Stimulated activated CD4-positive, alpha-beta T cell treated with anti-CD3 and anti-CD28 coated beads, Interleukin-1b, Interleukin-23, amount 100 ng/mL, for 48 hours (primary cell): ENCODE results near the gene SRC.

Experiments
- DNase-seq: peaks from one replicate; pipeline ENCODE4 v3.0.0-alpha.2; 2020

The SRC gene

DNA sequence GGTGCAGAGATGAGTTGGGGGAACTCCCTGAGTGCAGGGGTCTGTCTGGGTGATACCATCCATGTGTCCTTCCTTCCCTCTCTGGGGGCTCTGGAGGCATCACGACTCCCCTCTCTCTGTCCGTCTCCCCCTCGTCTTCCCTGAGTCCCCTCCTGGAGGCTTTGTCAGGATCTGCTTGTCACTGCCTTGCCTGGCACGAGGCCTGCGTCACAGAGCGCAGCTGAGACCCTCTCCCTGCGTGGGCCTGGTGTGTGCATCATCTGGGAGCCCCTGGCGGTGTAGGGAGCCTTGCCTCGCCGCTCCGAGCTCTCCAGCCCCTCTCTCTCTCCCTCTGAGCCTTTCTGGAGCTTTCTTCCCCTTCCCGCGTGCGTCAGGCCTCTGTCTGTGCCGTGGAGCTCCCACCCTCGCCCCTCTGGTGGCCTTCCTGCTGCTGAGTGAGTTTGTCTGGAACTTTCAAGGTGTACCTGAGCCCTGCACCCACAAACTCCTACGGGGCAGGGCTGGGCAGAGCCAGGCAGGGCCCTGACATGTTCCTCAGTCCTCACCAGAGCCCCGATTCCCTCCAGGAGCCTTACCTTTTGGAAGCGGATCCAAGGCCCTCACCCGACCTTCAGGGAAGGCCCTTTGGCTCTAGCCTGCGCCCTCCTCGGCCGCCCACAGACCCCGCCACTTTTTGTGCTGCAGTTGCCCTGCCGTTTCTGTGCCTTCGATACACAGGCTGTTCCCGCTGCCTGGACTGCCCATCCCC is 70.3 kb downstream of the SRC start:
- DNase-seq = no peak

DNA sequence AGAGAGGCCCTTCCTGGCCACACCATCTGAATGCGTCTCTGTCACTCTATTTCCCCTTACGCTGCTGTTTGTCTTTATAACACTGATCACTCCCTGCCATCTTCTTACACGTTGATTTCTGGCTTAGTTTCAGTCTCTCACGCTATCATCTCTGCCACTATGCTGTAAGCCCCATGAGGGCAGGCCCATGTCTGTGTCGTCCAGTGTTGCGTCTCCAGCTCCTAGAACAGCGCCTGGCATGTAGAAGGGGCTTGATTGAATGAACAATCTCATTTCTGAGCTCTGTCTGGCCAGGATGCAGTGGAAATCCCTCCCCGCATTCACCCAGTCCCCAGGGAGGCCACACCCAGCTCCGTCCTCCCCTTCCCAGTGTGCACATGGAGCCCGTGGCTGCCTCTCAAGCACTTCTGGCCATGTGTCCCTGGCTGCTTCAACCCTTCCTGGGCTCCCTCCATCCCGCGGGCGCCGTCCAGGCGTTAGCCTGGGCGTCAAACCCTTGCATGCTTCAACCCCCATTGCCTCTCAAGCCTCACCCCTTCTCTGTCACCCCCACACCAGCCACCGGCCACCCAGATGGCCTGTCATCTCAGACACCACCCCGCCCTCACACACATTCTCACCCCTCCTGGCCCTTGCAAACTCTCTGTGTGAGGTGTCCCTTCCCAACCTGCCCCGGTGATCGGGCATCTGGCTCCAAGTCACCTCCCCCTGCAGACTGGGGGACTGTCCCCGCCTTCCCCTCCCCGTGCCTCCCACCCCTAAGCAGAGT is 71.1 kb downstream of the SRC start:
- DNase-seq = no peak

DNA sequence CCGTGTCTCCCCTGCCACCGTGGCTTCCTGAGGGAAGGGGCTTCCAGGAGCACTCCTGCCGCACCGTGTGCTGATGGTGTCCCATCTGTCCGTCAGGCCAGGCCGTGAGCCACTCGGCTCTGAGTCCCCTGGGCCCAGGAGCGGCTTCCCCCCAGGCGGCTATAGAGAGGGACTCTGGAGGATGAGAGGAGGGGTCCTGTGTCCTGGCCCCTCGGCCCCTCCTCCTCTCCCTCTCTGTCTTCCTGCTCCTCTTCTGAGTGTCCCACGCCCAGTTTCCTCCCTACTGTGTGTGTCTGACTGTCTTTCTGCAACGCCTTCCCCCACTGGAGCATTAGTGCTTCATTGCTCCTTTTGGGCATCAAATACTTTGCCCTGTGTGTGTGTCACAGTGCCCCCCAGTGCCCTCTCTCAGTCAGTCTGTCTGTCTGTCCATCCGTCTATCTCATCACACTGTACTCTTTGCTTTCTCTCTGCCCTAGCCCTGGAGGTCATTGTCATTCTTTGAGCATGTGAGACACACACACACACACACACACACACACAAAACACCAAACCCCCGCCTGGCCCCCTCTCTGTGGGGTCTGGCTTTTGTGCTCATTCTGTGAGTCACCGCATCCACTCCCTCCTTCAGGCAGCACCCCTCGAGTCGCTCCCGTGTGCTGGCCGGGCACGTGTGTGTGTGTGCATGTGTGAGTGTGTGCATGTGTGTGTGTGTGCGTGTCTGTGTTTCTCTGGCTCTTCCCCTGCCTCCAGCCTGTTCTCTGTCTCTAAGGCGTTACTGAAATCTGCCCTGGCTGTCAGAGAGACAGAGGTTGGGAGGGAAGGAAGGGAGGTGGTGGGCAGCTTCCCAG is 71.9 kb downstream of the SRC start:
- DNase-seq = no peak

DNA sequence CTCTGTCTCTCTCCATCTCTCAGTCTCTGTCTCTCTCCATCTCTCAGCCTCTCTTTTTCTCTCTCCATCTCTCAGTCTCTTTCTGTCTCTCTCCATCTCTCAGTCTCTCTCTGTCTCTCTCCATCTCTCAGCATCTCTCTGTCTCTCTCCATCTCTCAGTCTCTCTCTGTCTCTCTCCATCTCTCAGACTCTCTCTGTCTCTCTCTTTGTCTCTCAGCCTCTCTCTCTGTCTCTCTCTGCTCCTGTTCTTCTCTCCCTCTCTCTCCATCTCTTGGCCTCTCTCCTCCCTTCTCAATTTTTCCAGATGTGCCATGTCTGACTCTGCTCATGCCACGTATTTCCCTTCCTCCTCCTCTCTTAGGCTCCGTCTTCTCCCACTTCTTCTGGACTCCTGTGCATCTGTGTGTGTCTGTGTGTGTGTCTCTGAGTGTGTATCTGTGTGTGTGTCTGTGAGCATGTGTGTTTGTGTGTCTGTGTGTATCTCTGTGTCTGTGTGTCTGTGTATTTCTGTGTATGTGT is 72.7 kb downstream of the SRC start:
- DNase-seq = no peak

DNA sequence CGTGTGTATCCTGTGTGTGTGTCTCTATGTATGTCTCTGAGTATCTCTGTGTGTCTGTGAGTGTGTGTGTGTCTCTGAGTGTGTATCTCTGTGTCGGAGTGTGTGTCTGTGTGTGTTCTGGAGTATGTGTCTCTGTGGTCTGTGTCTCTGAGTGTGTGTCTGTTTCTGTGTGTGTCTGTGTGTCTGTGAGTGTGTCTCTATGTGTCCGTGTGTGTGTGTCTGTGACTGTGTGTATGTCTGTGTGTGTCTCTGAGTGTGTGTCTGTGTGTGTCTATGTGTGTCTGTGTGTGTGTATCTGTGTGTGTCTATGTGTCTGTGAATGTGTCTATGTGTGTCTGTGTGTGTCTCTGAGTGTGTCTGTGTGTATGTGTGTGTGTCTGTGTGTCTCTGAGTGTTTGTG is 73.4 kb downstream of the SRC start:
- DNase-seq = no peak

DNA sequence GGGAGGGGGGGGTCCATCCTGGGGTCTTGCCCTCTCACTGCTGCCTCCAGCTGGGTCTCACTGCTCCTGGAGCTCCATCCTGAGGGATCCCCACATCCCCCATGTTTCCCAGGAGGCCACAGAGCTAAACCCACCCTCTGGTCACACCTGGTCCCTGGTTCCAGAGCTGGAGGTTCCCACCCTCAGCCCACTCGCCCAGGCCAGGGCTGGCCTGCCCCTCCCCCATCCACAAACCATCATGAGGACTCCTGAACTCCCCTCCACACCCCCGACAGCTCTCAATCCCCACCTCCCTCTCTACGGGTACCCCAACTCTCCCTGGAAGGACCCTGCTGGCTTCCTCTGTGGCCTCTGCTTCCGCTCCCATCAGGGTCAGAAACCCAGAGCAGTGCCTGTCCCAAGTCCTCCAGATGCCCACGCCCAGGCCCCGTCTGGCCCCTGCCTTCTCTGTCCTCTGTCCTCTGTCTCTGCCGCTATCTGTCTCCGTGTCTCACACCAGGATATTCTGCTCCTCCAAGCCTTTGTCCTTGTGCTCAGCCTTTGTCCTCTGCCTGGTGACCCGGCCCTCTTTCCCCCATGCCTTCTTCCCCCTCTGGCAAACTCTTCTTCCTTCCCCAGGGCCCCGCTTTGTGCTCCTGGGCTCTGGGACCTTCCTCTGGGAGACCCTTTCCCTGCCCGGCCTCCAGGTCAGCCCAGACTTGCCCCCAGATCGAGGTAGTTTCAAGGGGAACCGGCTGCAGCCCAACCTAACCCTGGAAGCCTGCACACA is 74.0 kb downstream of the SRC start:
- no peak for DNase-seq

DNA sequence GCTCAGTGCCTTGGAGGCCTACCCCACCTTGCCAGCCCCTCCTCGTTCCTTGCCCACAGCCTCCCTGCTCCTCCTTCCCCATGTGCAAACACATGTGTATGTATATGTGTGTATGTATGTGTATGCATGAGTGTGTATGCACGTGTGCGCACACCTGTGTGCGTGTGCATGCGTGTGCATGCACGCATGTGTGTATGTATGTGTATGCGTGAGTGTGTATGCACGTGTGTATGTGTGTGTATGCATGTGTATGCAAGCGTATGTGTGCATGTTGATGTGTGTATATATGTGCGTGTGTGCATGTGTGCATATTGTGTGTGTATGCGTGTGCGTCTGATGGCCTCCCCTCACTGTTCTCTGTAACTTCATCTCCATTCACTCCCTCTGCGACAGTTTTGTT is 74.7 kb downstream of the SRC start:
- no peak for DNase-seq

DNA sequence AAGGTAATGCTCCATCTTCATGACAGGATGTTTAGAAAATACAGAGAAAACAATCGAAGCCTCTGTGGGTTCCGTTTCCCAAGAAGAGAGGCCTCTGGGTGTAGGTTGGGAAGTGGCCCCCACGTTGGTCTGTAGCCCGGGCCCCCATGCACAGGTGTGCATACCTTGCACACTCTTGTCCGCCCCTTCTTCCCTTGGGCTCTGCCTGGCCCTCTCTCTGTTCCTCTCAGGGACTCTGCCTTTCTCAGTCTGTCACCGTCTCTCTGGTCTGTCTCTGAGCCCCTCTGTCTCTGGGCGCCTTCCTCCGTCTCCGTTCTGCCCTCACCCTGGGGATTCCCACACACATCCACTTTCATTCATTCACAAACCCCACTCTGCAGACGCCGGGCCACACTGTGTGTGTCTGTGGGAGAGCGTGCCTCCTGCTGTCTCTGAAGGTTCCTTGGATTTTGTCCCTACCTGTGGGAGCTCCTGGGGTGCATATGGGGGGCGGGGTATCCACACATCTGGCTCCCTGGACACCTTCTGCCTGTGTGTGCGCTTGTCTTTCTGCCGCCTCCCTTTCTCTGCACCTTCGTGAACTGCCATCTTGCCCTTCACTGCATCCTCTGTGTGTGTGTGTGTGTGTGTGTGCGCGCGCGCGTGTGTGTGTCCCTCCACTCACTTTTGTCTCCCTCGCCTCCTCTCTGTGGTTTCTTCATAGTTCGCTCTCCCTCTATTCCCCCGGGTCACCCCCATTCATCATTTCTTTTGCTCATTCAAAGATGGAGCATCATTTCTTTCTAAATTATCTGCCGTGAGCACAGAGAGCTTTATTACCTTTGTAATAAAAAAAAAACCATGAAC is 75.3 kb downstream of the SRC start:
- DNase-seq = no peak

DNA sequence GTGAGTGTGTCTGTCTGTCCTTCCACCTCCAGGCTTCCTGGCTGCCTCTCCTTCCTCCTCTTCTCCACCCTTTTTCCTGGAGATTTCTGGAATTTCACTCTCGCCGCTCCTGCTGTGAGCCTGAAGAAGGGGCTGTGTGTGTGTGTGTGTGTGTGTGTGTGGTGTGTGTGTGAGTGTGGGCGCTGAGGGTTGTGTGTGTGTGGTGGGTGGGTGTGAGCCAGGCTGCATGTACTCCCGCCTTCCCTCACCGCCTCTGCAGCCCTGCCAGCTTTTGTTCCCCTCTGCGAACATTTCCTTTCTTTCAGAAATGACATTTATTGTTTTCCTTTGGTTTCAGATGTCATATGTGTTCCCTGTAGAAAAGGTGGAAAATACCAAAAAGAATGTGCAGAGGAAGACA is 76.0 kb downstream of the SRC start:
- no peak for DNase-seq

DNA sequence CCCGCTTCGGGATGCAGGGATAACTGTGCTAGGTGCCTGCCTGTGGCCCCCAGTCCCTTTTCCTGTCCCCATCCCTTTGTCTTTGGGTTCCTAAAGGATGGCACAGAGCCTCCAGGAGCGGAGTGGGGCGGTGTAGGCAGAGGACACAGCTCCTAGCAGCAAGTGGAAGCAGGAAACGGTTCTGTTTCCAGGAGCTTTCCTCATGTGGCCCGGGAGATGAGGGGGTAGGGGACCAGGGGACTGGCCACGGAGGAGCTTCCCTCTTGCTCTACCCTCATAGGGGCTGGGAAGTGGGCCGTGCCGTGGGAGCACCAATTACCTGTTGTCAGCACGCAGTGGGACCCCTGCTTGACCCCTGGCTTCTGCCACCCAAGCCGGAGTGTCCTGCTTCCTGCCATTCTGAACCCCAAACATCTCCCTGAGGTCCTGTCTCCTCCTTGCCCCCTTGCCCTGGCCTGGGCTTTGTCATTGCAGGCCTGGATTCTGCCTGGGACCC is 76.9 kb downstream of the SRC start:
- DNase-seq = no peak

DNA sequence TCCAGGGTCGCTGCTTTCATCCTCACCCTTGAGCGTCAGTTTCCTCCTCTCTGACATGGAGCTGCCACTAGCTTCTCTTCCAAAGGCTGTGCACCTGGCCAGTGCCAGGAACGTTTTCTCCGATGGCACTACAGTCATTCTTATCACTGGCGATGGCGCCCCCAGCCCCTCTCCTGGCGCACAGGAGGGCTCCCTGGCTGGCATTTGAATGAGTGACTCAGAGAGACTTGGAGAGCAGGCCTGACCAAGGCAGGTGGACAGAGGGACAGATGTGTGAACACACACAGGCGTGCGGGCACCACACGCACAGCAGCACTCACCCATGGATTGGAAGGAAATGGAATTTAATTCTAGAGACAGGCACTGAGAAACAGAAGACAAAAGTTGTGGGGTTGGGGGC is 77.6 kb downstream of the SRC start:
- DNase-seq = no peak

DNA sequence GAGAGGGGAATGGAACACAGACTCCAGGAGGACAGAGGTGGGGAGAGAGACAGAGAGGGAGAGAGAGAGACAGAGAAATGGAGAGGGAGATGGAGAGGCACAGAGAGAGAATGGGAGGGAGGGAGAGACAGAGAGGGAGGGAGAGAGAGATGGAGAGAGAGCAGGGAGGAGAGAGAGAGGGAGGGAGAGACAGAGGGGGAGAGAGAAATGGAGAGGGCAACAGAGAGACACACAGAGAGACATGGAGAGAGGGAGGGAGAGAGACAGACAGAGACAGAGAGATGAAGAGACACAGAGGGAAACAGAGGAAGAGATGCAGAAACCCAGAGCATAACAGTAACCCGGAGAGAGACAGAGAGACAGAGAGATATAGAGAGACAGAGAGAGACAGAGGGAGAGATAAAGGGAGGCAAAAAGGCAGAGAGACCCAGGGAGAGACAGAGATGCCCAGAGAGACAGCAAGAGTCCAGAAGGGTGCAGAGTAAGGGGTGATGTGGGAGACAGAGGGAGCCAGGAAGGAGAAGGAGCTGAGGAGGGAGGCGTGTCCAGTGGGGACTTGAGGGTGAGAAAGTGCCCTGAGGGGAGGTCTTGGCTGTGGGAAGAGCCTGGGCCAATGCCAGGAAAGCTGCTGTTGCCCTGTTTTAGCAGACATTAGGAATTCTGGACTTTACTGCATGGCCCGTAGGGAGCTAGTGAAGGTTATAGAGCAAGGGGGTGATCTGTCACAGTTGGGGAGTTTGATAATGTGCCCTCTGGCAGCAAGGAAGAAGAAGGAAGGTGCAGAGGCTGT is 78.3 kb downstream of the SRC start:
- no peak for DNase-seq

DNA sequence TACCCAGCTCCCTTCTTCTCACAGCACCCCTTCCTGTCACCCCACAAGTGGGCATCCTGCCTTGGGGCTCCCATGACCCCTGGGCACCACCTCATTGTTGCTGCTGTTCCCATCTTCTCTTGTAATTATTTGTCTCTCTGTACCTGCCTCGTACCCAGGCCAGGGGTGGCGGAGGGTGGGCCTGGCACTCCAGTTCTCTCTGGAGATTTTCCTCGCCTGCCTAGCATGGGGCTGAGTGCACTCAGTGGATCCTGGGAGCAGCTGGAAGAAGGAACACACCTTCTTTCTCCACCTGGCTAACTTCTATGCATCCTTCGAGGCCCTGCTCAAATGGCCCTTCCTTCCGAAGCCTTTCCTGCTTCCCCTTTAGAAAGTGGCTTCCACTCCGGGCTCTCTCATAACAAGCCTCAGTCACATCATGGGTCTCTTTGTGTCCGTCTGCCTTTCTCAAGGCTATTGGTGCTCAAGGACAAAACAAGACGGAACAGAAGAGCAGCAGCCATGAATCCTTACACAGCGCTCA is 79.2 kb downstream of the SRC start:
- no peak for DNase-seq

DNA sequence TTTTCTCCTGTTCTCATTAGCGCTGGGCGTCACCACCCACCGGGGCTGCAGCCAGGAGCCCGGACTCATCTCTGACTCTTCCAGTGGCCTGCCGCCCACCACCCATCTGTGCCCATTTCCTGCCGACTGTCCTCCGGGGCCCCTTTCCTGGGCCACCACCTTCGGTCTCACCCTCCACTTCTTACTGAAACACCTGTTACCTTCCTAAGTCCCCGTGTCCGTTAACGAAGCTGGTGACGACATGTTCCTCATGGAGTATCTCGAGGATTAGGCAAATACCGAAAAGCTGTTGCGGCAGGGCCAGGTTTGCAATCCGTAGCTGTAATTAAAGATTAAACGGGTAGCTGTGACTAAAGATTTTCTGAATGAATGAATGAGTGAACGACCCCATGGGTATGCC is 80.2 kb downstream of the SRC start:
- DNase-seq = no peak

DNA sequence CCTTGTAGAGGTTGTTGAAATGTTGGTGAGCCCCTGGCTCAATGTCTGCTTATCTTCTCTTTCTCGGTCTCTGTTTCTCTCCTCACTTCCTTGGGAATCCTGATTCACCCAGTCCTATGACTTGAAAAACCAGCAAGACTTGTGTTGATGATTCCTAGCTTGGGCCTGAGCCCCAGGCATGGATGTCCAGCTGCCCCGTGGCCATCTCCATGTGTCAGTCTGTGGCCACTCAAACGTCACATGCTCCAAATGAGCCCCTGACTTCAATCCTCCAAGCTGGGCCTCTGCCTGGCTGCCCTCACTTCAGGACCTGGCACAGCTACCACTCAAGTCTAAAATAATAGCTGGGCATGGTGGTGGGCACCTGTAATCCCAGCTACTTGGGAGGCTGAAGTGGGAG is 81.0 kb downstream of the SRC start:
- no peak for DNase-seq

DNA sequence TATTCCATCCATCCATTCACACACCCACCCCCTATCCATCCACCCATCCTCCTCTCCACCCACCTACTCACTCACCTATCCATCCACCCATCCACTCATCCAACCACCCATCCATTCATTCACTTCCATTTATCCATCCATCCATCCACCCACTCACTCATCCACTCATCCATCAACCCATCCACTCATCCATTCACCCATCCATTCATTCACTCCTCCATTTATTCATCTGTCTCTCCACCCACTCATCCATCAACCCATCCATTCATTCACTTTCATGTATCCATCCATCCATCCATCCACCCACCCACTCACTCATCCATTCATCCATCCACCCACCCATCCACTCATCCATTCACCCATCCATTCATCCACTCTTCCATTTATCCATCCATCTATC is 84.1 kb downstream of the SRC start:
- no peak for DNase-seq

DNA sequence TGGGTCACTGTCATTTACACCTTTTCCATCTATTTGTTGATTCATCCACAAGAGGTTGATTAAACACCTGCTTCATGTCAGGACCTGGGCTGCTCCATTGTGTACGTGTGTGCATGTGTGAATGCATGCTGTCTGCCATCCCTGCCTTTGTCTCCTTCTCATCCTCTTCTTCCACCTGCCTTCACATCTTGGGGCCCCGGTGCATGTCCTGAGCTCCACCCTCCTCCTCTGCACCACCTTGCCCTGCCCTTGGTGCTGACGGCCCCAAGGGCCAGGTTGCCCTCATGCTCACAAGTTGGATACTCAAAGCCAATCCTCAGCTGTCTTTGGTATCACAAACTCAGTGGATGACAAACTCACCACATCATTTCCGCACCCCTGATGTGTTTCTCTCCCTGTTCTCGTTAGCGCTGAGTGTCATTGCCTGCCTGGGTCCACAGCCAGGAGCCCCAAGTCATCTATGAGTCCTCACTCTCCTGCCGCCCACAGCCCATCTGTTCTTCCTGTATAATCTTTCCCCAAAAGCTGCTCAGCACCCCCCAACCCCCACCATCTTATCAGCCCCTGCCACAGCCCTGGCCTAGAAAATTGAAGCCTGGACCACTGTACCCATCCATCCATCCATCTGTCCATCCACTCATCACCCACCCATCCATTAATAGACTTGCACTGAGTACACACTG is 85.0 kb downstream of the SRC start:
- no peak for DNase-seq

DNA sequence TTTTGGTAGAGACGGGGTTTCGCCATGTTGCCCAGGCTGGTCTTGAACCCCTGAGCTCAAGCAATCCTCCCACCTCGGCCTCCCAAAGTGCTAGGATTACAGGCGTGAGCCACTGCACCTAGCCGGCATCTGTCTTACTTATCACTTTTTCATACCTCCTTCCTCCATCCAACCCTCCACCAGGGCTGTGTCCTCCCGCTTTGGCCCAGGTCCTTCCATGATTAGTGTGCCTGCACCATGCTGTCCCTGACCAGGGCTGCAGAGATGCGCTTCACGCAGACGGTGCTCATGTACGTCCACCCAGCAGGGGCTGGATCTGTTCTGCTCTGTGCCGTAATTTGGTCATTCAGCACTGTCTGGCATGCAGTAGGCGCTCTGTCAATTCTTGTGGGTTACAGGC is 85.8 kb downstream of the SRC start:
- DNase-seq = no peak

DNA sequence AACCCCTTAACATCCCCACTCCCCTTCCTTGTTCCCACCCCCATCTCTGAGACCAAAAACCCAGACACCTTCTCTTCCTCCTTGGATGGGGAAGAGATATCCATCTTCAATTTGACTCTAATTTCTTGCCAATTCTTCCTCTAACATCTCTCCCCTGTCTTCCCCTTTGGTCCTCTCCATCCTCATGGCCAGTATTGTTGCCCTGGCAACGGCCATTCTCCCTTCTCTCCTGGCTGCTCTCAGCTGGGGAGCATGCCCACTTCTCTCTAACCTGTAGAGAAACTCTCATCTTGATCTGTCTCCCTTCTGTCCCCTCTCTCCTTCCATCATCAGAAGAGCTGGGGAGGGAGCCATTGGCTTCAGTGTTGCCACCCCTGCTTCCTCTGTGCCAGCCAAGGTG is 86.7 kb downstream of the SRC start:
- no peak for DNase-seq

DNA sequence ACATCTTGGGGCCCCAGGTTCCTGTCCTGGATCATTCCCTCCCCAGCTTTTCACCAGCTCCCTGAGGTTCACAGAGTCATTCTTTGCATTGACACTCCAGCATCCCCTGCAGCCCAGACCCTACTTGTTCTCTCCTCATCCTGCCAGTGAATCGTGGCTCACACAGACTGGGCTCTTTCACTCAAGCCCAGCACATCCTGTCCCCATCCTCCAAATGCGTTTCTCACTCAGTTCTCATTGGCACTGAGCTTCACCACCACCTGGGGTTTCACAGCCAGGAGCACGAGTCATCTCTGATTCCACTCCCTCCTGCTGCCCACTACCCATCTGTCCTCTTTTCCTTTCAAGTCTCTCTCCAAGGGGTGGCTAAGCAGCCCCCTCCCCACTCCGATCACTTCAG is 89.7 kb downstream of the SRC start:
- DNase-seq = no peak
